Kasumi-1 (cell line): ENCODE measurements around the gene PLXNA3.
"Not testable (repeated sequence)": the region's sequence is repeated elsewhere in the genome, so short reads cannot be mapped to it uniquely, and the experiment has no call there.

ENCODE experiments used
- DNase-seq, 2 experiments: peaks; one replicate each; lab custom pipeline; 2025; lab: John Stamatoyannopoulos, UW

PLXNA3 gene

DNA sequence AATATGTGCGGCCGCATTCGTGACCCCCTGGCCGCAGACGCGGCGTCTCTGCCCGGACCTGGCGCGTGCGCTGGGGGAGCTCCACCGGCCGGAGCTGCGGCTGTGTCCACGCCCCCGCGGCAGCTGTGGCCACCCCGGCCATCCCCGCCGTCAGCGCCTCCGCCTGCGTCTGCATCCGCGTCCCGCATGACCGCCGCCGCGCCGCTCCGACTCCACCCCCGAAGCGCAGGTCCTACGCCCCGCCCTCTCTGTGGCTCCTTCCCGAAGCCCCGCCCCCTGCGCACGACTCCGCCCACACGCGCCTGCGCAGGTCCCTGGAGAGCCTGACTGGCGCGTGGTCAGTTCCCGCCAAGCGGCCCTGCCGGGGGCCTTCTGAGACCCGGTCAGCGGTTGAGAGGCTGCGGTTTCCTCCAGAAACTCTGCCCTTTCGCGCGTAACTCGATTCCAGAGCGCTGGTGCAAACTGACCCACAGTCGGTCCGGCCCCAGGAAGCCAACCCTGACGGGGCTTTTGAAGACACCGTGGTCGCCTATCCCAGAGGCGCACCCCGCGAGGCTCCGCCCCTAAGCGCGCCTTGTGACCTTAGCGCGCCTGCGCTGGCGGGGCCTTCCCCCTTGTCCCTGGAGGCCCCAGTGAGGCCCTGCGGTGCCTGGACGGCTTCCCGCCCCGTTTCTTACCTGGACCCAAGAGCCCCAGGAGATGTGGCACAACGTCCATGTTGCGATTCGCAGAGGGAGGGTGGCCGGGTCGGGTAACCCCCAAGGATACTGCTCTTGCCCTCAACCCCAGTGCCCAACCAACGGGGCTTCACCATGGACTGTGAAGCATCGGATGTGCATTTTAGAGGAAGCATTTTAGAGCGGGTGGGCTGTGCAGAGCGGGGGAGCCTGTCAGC lies 20.9 kb downstream of the PLXNA3 start, which contains the start of gene LAGE3:
Gene LAGE3, minus strand, starts transcription at position 554 of the 895 bp plus-strand sequence. Its CDS starts 366 bp downstream, at position 188.
- peak; percentile 57 to 69 for DNase-seq

GRCh38 chrX:154481195-154481594 lies 23.1 kb downstream of the PLXNA3 start:
- no peak for DNase-seq

GRCh38 chrX:154481911-154482601 lies 24.0 kb downstream of the PLXNA3 start:
- DNase-seq, result no peak

DNA sequence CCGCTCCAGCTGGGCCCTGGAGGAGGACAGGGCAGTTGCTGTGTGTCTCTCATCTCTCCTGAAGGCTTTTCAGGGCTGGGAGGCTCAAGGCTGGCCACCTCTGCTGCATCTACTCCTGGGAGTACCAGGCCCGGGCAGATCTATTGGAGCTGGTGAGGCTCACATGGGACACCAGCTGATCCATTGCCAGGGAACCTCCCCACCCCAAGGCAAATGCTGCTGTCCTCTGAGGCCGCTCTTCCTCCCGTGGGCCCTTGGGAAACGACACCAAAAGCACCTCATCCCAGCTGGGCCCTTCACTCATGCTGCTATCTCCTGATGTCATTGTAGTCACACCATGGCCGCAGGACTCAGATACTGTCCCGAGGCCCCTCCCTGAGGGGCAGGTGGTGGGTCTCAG lies 24.7 kb downstream of the PLXNA3 start:
- no peak for DNase-seq

DNA sequence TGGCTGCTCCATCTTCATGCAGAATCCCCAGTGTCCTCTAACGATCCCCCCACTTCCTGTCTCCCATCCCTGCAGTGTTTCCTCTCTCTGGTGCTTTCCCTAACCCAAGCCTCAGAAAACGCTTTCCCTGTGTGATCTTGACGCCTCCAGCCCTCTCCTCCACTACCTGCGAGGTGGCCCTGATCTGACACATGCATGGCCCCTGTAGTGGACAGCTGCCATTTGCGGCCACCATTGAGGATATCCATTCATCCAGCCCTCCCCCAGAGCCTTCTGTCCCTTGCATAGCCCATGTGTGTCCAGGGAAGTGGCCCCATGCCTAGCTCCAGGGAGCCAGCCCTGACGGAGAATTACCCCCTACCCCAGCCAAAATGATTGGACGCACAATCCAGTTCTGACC lies 25.2 kb downstream of the PLXNA3 start:
- no peak for DNase-seq

DNA sequence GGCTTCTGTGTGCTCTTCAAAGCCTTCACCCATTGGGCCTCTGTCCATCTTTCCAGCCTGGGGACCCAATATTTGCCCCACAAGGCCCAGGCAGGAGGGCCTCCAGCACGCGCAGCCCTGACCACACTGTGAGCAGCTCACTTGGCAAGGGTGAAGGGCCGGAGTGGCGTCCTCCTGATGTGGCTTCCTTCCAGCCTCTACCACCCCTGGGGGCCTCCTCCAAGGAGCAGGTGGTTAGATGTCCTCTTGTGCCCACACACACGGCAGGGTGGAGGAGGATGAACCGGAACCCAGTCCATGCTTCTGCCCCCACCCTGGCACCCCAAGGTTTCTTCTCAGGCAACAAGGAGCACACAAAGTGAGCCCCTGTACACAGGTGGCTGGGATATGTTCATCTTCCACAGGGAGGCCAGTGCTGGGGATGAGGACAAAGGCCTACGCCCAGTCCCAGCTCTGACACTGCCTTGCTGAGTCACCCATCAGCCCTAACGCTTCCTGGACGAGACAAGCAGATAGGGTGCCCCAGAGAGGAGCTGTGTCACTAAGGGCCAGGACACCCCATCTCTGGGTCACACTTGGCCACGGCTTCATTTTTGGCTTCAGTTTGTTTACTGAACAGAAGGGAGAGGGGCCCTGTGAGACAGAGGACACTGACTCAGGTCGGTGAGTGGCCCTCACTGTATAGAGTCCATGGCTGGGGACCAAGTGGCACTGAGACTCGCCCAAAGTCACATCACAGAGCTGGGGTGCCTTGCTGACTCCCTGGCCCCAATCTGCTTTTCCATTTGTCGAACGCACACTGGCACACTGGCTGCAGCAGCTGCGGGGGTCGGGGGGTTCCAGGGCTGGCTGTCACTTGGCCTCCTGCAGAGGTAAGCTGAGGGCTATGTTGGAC lies 26.4 kb downstream of the PLXNA3 start:
- DNase-seq, result no peak

GRCh38 chrX:154485150-154486051 lies 27.3 kb downstream of the PLXNA3 start:
- no peak for DNase-seq

- no peak for DNase-seq
Observed at GRCh38 chrX:154486052-154486395, 27.9 kb downstream of the PLXNA3 start.

GRCh38 chrX:154486396-154487207 lies 28.5 kb downstream of the PLXNA3 start, which contains the start of gene UBL4A:
Gene UBL4A (minus strand): TSS chrX:154486615. CDS start chrX:154486584, 31 bp downstream.
- DNase-seq, result peak; percentile 24 to 26

GRCh38 chrX:154487518-154488290 lies 29.6 kb downstream of the PLXNA3 start:
- DNase-seq, result no peak

DNA sequence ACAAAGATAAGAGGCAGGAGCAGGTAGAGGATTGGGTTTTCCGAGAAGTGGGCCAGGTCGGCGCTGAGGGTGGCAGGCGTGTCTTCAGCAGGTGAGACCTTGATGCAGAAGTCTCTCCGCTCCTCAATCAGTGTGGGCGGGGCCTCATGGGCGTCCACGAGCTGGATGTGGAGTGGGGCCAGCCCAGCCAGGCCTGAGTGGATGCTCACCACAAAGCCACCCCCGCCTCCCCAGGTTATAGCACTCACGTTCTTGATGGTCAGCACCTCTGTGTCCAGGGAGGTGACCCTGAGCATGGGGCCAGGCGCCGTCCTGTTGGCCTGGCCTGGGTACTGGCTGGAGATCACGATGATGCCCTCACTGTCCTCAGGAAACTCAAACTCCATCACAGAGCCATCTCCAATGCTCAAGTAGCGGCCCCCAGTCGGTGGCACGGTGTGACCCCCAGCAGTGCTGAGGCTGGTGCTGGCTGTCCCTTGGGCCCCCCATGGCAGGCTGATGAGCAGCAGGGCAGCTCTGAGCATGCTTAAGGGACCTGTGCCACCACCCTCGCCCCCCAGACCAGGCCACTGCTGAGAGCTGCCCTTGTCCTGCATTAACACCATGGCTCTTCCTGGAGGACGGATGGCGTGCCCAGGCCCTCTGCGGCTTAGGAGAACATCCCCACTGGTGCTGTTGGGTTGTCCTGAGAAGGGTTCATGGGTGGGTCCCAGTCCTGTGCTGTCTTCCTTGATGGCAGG lies 30.4 kb downstream of the PLXNA3 start:
- no peak for DNase-seq

DNA sequence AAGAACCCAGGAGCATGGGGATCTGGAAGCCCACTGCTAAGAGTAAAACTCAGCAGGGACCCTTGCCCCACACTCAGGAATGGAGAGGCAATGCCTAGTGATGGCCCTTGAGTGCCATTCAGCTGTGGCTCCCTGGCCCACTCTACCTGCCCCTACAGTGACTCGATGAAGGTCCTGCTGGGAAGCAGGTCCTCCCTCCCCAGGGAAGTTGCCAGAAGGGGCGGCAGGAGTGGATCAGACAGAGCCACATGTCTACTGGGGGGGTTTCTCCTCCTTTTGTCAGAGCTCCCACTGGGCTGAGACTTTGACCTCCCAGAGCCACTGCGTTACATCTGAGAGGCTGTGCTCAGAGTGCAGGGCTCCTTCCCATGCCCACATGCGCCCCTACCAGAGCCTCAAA lies 31.1 kb downstream of the PLXNA3 start:
- no peak for DNase-seq

DNA sequence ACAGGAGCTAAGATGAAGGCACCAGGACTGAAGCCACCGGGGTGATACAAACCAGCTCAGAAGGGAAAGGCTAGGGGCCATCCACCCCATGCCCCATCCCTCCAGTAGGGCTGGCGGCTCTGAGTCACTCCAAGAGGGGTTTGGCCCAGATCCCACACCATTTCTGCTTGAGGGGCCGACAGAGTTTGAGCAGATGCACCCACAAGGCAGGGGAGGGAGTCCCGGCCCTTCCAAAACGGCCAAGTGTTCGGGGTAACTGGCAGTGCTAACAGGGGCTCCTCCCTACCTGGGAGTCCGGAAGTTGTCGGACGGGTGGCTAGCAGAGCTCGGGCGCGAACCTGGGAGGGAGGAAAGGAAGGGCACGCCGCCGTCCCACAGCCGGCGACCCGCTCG lies 31.9 kb downstream of the PLXNA3 start:
- no peak for DNase-seq

DNA sequence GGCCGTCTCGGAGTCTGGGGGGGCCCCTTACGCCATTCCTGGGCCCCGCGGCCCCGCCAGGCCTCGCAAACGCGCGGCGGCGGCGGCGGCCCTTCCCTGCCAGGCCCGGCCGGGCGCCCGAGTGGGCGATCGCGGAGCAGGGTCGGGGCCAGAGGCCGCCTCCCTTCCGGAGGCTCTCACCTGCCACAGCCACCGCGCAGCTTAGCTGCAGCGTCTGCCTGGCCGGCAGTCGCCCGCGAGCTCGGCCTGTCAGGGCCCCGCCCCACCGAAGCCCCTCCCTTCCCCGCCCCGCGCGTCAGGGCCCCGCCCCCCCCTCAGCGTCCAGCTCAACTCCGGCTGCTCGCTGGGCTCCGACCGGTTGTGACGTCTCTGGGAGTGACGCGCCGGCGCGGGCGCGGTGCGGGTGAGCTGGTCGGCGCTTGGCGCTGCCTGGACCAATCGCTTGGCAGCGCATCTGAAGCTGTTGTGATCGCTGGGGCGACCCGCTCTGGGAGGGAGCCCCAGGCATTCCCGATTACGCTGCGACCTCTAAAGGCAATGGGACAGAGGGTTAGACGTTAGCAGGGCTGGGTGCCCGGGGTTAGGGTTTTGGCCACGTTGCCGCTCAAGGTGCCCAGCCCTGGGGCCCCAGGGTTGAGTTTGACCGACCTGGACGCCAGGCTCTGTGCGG lies 32.5 kb downstream of the PLXNA3 start, which contains the start of gene SLC10A3:
Gene SLC10A3, minus strand, starts transcription at position 216 of the 670 bp plus-strand sequence. CDS start 1,689 bp downstream, outside the sequence.
- DNase-seq, result peak; percentile 72 to 76

DNA sequence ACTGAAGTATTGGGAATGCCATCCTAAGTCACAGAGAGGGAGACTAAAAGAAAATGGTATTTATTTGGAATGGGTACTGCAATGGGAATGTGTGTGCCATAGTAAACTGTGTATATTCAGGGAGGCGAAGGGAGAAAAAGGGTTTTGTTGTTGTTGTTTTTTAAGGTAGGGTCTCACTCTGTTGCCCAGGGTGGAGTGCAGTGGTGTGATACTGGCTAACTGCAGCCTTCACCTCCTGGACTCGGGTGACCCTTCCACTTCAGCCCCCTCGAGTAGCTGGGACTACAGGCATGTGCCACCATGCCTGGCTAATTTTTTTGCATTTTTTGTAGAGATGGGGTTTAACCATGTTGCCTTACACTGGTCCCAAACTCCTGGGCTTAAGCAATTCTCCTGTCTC lies 36.6 kb downstream of the PLXNA3 start:
- no peak for DNase-seq

DNA sequence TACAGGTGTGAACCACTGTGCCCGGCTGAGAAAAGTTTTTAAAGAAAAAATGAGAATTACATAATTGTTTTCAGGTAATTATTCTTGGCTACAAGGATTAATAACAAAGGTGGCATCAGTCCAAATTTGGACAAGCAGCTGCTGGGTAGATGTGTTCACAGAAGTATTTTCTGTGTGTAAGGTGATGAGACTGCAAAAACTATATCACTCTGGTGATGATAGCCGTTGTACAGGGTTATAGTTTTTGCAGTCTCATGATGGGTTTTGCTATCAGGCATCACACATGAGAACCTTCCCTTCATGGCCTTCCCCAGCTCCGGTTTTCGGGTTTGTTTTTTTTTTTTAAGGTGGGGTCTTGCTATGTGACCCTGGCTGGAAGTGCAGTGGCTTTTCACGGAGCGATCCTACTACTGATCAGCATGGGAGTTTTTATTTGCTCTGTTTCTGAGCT lies 37.4 kb downstream of the PLXNA3 start:
- no peak for DNase-seq

DNA sequence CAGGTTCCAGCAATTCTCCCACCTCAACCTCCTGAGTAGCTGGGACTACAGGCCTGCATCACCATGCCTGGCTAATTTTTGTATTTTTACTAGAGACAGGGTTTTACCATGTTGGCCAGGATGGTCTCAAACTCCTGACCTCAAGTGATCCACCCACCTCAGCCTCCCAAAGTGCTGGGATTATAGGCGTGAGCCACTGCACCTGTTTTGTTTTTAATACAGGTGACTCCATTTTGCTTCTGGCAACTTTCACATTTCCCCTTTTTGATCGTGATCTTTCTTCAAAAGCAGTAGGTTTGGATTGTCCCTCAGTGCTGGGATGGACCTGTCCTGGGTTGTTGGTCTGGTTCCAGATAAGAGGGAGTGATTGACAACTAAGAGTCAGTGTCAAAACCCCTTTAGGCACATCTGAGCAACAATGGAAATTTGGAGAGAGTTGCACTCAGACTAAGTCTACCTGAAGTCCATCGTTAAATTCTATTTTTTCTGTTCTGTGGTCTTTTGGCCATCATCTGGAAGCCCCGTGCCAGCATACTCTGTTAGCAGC lies 38.6 kb downstream of the PLXNA3 start:
- not testable (repeated sequence) for DNase-seq

GRCh38 chrX:154501423-154501822 lies 43.3 kb downstream of the PLXNA3 start:
- DNase-seq, result not testable (repeated sequence)
